PC-3 (cell line): ENCODE results near the gene TCF7L1. TPM values are rescaled to one million over a fixed set of nuclear protein-coding genes. Genes with fewer than 3 reads are reported as not detected.
"Not testable (repeated sequence)": the region's sequence is repeated elsewhere in the genome, so short reads cannot be mapped to it uniquely, and the experiment has no call there.

Source experiments
- ATAC-seq: fragments of 200-7000 bp; cut with Tn5 transposase; 2 replicates; pipeline ENCODE4 v1.9.1; 2020; ENCODE audit warnings: mild to moderate bottlenecking, moderate library complexity
- BruUV-seq: library from RNA; stranded (reverse); fragments of 400-500 nt; replicated peaks from 2 replicates; lab custom pipeline; 2021; lab: Mats Ljungman, UMichigan
- CTCF ChIA-PET: fragments of 300-600 bp; sonication (Branson Sonifier 250); formaldehyde crosslinking; loops from one replicate; lab custom pipeline; 2022; ENCODE audit warnings: antibody characterized with exemption; lab: Charles Lee
- POLR2A ChIA-PET: fragments of 300-600 bp; sonication (Branson Sonifier 250); formaldehyde crosslinking; loops from one replicate; lab custom pipeline; 2022; ENCODE audit warnings: antibody characterized with exemption; ENCODE audit not compliant: unreplicated experiment; lab: Charles Lee
- DNase-seq: peaks from one replicate; pipeline ENCODE4 v3.0.0-alpha.2; 2015
- H2AFZ ChIP-seq: fragments of 300-600 bp; sonication (generic); 2 replicates; pipeline ENCODE4 v1.6.0; 2016; ENCODE audit warnings: antibody characterized with exemption, low read length
- H3F3A ChIP-seq: fragments of 300-600 bp; sonication (generic); one replicate; pipeline ENCODE4 v1.6.0; 2017; ENCODE audit warnings: antibody characterized with exemption, low read length, control low read depth, mild to moderate bottlenecking; ENCODE audit not compliant: unreplicated experiment
- H3K27ac ChIP-seq: fragments of 300-600 bp; sonication (generic); 2 replicates; pipeline ENCODE4 v1.5.1; 2016; ENCODE audit warnings: mild to moderate bottlenecking, low read length
- H3K27me3 ChIP-seq: fragments of 300-600 bp; sonication (generic); 2 replicates; pipeline ENCODE4 v1.6.1; 2016; ENCODE audit warnings: low read length, mixed read lengths
- H3K36me3 ChIP-seq: fragments of 300-600 bp; sonication (generic); 2 replicates; pipeline ENCODE4 v1.6.1; 2016; ENCODE audit warnings: low read depth, mixed run types, low read length, mixed read lengths
- H3K4me1 ChIP-seq: fragments of 300-600 bp; sonication (generic); 2 replicates; pipeline ENCODE4 v1.5.1; 2016; ENCODE audit warnings: low read length; ENCODE audit not compliant: insufficient read depth
- H3K4me2 ChIP-seq: fragments of 300-600 bp; sonication (generic); 2 replicates; pipeline ENCODE4 v1.6.0; 2016; ENCODE audit warnings: low read length
- H3K4me3 ChIP-seq: fragments of 300-600 bp; sonication (generic); 2 replicates; pipeline ENCODE4 v1.5.1; 2016; ENCODE audit warnings: mild to moderate bottlenecking, low read length, mixed read lengths
- H3K79me2 ChIP-seq: fragments of 300-600 bp; sonication (generic); 2 replicates; pipeline ENCODE4 v1.6.1; 2017; ENCODE audit warnings: low read length, mixed read lengths
- H3K9ac ChIP-seq: fragments of 300-600 bp; sonication (generic); 2 replicates; pipeline ENCODE4 v1.6.0; 2016; ENCODE audit warnings: mild to moderate bottlenecking, low read length
- H3K9me2 ChIP-seq: fragments of 300-600 bp; sonication (generic); replicated peaks from 2 replicates; pipeline ENCODE4 v1.6.1; 2016; ENCODE audit warnings: mixed run types, low read length, mixed read lengths
- H3K9me3 ChIP-seq: fragments of 300-600 bp; sonication (generic); 2 replicates; pipeline ENCODE4 v1.6.1; 2016; ENCODE audit warnings: low read length, mixed read lengths
- H4K20me1 ChIP-seq: fragments of 300-600 bp; sonication (generic); 2 replicates; pipeline ENCODE4 v1.6.1; 2016; ENCODE audit warnings: low read length, mixed read lengths
- EZH2 ChIP-seq: fragments of 300-600 bp; sonication (generic); IDR thresholded peaks from one replicate; pipeline ENCODE4 v1.6.1; 2017; ENCODE audit warnings: antibody characterized with exemption, mild to moderate bottlenecking, low read length; ENCODE audit not compliant: unreplicated experiment
- EZH2phosphoT487 ChIP-seq: fragments of 300-600 bp; sonication (generic); IDR thresholded peaks from 2 replicates; pipeline ENCODE4 v1.6.1; 2018; ENCODE audit warnings: mild to moderate bottlenecking, antibody characterized with exemption, low read length, borderline replicate concordance
- intact Hi-C: fragments of 100-400 bp; cut with micrococcal nuclease; formaldehyde crosslinking; loops from 2 replicates; pipeline ENCODE4 v1.9.0; 2023
- total RNA-seq: library from RNA; depleted of rRNA; stranded (reverse); fragments of >200 nt; gene quantifications from 2 replicates; pipeline ENCODE4 v1.2.3, GENCODE V29; 2014
- TF ChIP-seq, protein P1 (sequence below): fragments of 300-600 bp; sonication (generic); conservative IDR thresholded peaks from 2 replicates; pipeline ENCODE4 v1.5.1; 2017; ENCODE audit warnings: antibody characterized with exemption, low read depth, mild to moderate bottlenecking, low read length

Gene TCF7L1
- total RNA-seq, 1 experiment from 2014 or later: 1.8 TPM

DNA sequence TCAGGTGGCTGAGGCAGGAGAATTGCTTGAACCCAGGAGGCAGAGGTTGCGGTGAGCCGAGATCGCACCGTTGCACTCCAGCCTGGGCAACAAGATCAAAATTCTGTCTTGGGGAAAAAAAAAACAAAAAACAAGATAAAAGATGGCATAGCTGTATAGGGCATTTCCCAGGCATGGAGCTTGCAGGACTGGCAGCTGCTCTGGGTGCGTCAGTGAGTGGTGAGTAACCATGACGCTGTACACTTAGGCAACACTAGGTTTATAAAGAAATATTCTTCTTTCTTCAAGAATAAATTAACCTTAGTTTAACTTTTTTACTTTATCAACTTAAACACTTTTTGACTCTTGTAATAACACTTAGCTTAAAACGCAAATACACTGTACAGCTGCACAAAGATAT, 179.2 kb downstream of the TCF7L1 start:
- ChIA-PET CTCF (interaction anchor here (0.5 to 0.7 kb wide), 2 partner anchors 12 to 109 kb away, joined by 3 to 6 read pairs; no protein-coding TSS in a partner anchor), POLR2A (interaction anchor here (0.6 to 1.0 kb wide), 5 partner anchors 14 to 393 kb away, joined by 3 to 6 read pairs (median 4); partner anchors contain the start of gene MAT2A)
- H3K4me1 ChIP-seq: peaks cover 16% of the 10 kb centered on the region
- no peak overlapping the region for H2AFZ ChIP-seq
- no peaks in the 10 kb centered on the region for H3K79me2 ChIP-seq
- H3K4me2 ChIP-seq: 0 out of 2 replicates have a peak overlapping the region, but pooled peaks have one; percentile 36
- H3K27ac ChIP-seq: peak overlapping the region; percentile 76
- ATAC-seq (peak; percentile 88), DNase-seq (peak; percentile 73)
- no peak overlapping the region for H3K4me3 ChIP-seq
- H3K27me3 ChIP-seq: no peaks in the 10 kb centered on the region
- BruUV-seq: no TSS peak
- H3K9ac ChIP-seq: peak overlapping the region; percentile 41; the same call in 1 of the 2 replicates
- TF ChIP-seq, protein P1, sequence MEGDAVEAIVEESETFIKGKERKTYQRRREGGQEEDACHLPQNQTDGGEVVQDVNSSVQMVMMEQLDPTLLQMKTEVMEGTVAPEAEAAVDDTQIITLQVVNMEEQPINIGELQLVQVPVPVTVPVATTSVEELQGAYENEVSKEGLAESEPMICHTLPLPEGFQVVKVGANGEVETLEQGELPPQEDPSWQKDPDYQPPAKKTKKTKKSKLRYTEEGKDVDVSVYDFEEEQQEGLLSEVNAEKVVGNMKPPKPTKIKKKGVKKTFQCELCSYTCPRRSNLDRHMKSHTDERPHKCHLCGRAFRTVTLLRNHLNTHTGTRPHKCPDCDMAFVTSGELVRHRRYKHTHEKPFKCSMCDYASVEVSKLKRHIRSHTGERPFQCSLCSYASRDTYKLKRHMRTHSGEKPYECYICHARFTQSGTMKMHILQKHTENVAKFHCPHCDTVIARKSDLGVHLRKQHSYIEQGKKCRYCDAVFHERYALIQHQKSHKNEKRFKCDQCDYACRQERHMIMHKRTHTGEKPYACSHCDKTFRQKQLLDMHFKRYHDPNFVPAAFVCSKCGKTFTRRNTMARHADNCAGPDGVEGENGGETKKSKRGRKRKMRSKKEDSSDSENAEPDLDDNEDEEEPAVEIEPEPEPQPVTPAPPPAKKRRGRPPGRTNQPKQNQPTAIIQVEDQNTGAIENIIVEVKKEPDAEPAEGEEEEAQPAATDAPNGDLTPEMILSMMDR: no peak
- no peak for TF ChIP-seq EZH2
- no peak for TF ChIP-seq EZH2phosphoT487
- H3K36me3 ChIP-seq: no peaks in the 10 kb centered on the region; the same call in 1 of the 2 replicates
- H4K20me1 ChIP-seq: no peaks in the 10 kb centered on the region
- H3K9me3 ChIP-seq: no peaks in the 10 kb centered on the region
- intact Hi-C loops: no loop called here
- H3K9me2 ChIP-seq: no peaks in the 10 kb centered on the region
- no peaks in the 10 kb centered on the region for H3F3A ChIP-seq

DNA sequence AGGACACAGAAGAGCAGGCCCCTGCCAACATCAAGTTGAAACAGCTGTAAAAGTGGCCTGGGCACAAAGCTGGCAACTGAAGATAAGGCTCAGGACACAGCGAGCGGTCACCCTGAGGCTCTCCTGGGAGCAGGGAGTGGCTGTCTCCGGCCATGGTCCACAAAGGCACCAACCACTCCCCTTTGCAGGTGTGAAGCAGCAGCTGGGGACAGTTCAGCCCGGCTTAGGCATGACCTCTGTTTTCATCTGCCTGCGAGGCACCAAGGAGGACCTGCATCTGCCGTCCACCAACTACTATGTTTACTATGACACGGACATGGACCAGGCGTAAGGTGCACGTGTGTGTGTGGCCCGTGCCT, 181.7 kb downstream of the TCF7L1 start:
- Histone ChIP-seq H3K4me2 (no peak overlapping the region), H3K79me2 (peaks cover 15% of the 10 kb centered on the region; the same call in 1 of the 2 replicates), H2AFZ (no peak overlapping the region), H3K4me3 (no peak overlapping the region), H3K27me3 (no peaks in the 10 kb centered on the region), H3F3A (no peaks in the 10 kb centered on the region), H4K20me1 (no peaks in the 10 kb centered on the region), H3K36me3 (peaks cover 6% of the 10 kb centered on the region; the same call in 1 of the 2 replicates), H3K9me2 (no peaks in the 10 kb centered on the region), H3K27ac (no peak overlapping the region), H3K9ac (no peak overlapping the region), H3K9me3 (no peaks in the 10 kb centered on the region), H3K4me1 (peaks cover 19% of the 10 kb centered on the region)
- DNase-seq (no peak), ATAC-seq (no peak)
- ChIA-PET CTCF (no interaction called here), POLR2A (no interaction called here)
- no TSS peak for BruUV-seq
- intact Hi-C loops: no loop called here
- no peak for TF ChIP-seq EZH2
- no peak for TF ChIP-seq EZH2phosphoT487
- TF ChIP-seq, protein P1: no peak

- H2AFZ ChIP-seq, POLR2A ChIA-PET, H3K9me2 ChIP-seq, H3K9me3 ChIP-seq, H3K27ac ChIP-seq, H3F3A ChIP-seq, BruUV-seq, DNase-seq, CTCF ChIA-PET, H4K20me1 ChIP-seq, H3K4me3 ChIP-seq, H3K9ac ChIP-seq, H3K4me2 ChIP-seq, intact Hi-C loops, ATAC-seq, H3K27me3 ChIP-seq: not testable (repeated sequence)
- peaks cover 19% of the 10 kb centered on the region for H3K4me1 ChIP-seq
- H3K36me3 ChIP-seq: peaks cover 16% of the 10 kb centered on the region
- H3K79me2 ChIP-seq: peaks cover 25% of the 10 kb centered on the region
These were observed 182.7 kb downstream of the TCF7L1 start for GRCh38 chr2:85315921-85316320.
